Neural progenitor cell (in vitro differentiated cells): ENCODE measurements around the gene CNTNAP2. TPM values are rescaled to one million over a fixed set of nuclear protein-coding genes. Genes with fewer than 3 reads are reported as not detected.

Experiments
- DNase-seq: peaks from one replicate; pipeline ENCODE4 v3.0.0-alpha.2; 2016; ENCODE audit warnings: low spot score
- H2AFZ ChIP-seq: fragments of 200-600 bp; sonication (generic); replicated peaks from 2 replicates; pipeline ENCODE4 v1.6.1; 2016; ENCODE audit warnings: antibody characterized with exemption
- H3F3A ChIP-seq: fragments of 200-600 bp; sonication (generic); 2 replicates; pipeline ENCODE4 v1.6.1; 2016; ENCODE audit warnings: antibody characterized with exemption, low read depth
- H3K27ac ChIP-seq: fragments of 200-600 bp; sonication (generic); 2 replicates; pipeline ENCODE4 v1.5.1; 2016; ENCODE audit warnings: mild to moderate bottlenecking
- H3K27me3 ChIP-seq: fragments of 200-600 bp; sonication (generic); 2 replicates; pipeline ENCODE4 v1.6.1; 2016; ENCODE audit warnings: mild to moderate bottlenecking, moderate library complexity
- H3K36me3 ChIP-seq: fragments of 200-600 bp; sonication (generic); 2 replicates; pipeline ENCODE4 v1.5.1; 2016
- H3K4me1 ChIP-seq: fragments of 200-600 bp; sonication (generic); 2 replicates; pipeline ENCODE4 v1.6.1; 2016; ENCODE audit warnings: mixed run types
- H3K4me2 ChIP-seq: fragments of 200-600 bp; sonication (generic); 2 replicates; pipeline ENCODE4 v1.6.1; 2016
- H3K4me3 ChIP-seq: fragments of 200-600 bp; sonication (generic); 2 replicates; pipeline ENCODE4 v1.5.1; 2016
- H3K79me2 ChIP-seq: fragments of 200-600 bp; sonication (generic); 2 replicates; pipeline ENCODE4 v1.6.1; 2016; ENCODE audit warnings: low read depth
- H3K9ac ChIP-seq: fragments of 200-600 bp; sonication (generic); 2 replicates; pipeline ENCODE4 v1.6.1; 2016
- H3K9me3 ChIP-seq: fragments of 200-600 bp; sonication (generic); 2 replicates; pipeline ENCODE4 v1.5.1; 2016; ENCODE audit warnings: low read depth
- H4K20me1 ChIP-seq: fragments of 200-600 bp; sonication (generic); 2 replicates; pipeline ENCODE4 v1.6.1; 2016; ENCODE audit warnings: low read depth
- H3K27ac Mint-ChIP-seq: 3 replicates; pipeline ENCODE4 v1.8.0; 2021; ENCODE audit warnings: mixed read lengths
- H3K27me3 Mint-ChIP-seq: 2 replicates; pipeline ENCODE4 v1.8.0; 2022; ENCODE audit warnings: low read depth, mild to moderate bottlenecking, inconsistent platforms, moderate library complexity, mixed read lengths; ENCODE audit not compliant: insufficient read depth
- H3K36me3 Mint-ChIP-seq: 3 replicates; pipeline ENCODE4 v1.8.0; 2021; ENCODE audit warnings: mixed read lengths
- H3K4me1 Mint-ChIP-seq: 3 replicates; pipeline ENCODE4 v1.8.0; 2021; ENCODE audit warnings: mixed read lengths
- H3K4me3 Mint-ChIP-seq: 3 replicates; pipeline ENCODE4 v1.8.0; 2021; ENCODE audit warnings: mild to moderate bottlenecking, moderate library complexity, mixed read lengths
- H3K9me3 Mint-ChIP-seq: 3 replicates; pipeline ENCODE4 v1.8.0; 2020; ENCODE audit warnings: mixed read lengths
- EZH2 ChIP-seq: fragments of 200-600 bp; sonication (generic); IDR thresholded peaks from 2 replicates; pipeline ENCODE4 v1.6.1; 2017; ENCODE audit warnings: antibody characterized with exemption, mild to moderate bottlenecking, moderate library complexity
- EZH2phosphoT487 ChIP-seq: fragments of 200-600 bp; sonication (generic); IDR thresholded peaks from 2 replicates; pipeline ENCODE4 v1.6.1; 2017; ENCODE audit warnings: antibody characterized with exemption
- total RNA-seq: library from RNA; depleted of rRNA; stranded (reverse); fragments of >200 nt; gene quantifications from 2 replicates; pipeline ENCODE4 v1.2.3, GENCODE V29; 2015; ENCODE audit warnings: low replicate concordance
- TF ChIP-seq, protein P1 (sequence below): fragments of 200-600 bp; sonication (generic); IDR thresholded peaks from 2 replicates; pipeline ENCODE4 v1.5.1; 2017; ENCODE audit warnings: antibody characterized with exemption, mild to moderate bottlenecking

The CNTNAP2 gene
- total RNA-seq, 1 donor from 2014 or later = 126 TPM

DNA sequence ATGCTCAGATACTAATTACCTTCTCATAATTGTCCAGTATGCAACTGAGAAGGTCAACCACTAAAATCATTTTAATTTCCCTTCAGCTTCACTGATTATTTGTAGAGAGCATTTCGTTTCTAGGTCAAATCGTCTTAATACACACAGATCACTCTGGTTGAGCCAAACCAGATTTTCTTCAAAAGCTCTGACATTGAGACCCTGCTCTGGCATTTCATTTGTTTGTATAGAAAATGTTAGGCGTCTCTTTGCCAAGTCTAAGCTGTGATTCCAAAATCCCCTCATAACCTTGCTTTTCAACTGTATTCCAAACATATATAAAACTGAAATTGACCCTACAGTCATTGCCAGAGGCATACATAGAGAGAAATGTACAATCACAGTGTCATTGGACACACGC lies 520.0 kb downstream of the CNTNAP2 start:
- Histone ChIP-seq H3K9ac (no peak overlapping the region), H3K4me2 (no peak overlapping the region), H2AFZ (no peak overlapping the region), H3K36me3 (no peaks in the 10 kb centered on the region), H3K27me3 (no peaks in the 10 kb centered on the region), H3K4me3 (no peak overlapping the region), H3K79me2 (no peaks in the 10 kb centered on the region), H3K4me1 (peaks cover 15% of the 10 kb centered on the region), H3K27ac (no peak overlapping the region), H3F3A (peaks cover 11% of the 10 kb centered on the region), H3K9me3 (no peaks in the 10 kb centered on the region), H4K20me1 (no peaks in the 10 kb centered on the region)
- TF ChIP-seq EZH2phosphoT487 (no peak), EZH2 (no peak)
- TF ChIP-seq, protein P1, sequence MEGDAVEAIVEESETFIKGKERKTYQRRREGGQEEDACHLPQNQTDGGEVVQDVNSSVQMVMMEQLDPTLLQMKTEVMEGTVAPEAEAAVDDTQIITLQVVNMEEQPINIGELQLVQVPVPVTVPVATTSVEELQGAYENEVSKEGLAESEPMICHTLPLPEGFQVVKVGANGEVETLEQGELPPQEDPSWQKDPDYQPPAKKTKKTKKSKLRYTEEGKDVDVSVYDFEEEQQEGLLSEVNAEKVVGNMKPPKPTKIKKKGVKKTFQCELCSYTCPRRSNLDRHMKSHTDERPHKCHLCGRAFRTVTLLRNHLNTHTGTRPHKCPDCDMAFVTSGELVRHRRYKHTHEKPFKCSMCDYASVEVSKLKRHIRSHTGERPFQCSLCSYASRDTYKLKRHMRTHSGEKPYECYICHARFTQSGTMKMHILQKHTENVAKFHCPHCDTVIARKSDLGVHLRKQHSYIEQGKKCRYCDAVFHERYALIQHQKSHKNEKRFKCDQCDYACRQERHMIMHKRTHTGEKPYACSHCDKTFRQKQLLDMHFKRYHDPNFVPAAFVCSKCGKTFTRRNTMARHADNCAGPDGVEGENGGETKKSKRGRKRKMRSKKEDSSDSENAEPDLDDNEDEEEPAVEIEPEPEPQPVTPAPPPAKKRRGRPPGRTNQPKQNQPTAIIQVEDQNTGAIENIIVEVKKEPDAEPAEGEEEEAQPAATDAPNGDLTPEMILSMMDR = no peak
- no peak for DNase-seq
- H3K4me3 Mint-ChIP-seq = no peak overlapping the region
- no peak overlapping the region for H3K27ac Mint-ChIP-seq
- H3K36me3 Mint-ChIP-seq = no peaks in the 10 kb centered on the region
- H3K9me3 Mint-ChIP-seq = no peaks in the 10 kb centered on the region
- no peaks in the 10 kb centered on the region for H3K27me3 Mint-ChIP-seq
- peaks cover 11% of the 10 kb centered on the region for H3K4me1 Mint-ChIP-seq

- Mint-ChIP-seq H3K27ac (no peak overlapping the region), H3K27me3 (no peaks in the 10 kb centered on the region), H3K36me3 (no peaks in the 10 kb centered on the region), H3K4me3 (no peak overlapping the region), H3K4me1 (peaks cover 11% of the 10 kb centered on the region), H3K9me3 (no peaks in the 10 kb centered on the region)
- Histone ChIP-seq H2AFZ (no peak overlapping the region), H3K79me2 (no peaks in the 10 kb centered on the region), H3K27ac (no peak overlapping the region), H3K4me3 (no peak overlapping the region), H3K36me3 (no peaks in the 10 kb centered on the region), H3F3A (peaks cover 11% of the 10 kb centered on the region), H3K4me2 (no peak overlapping the region), H3K9ac (no peak overlapping the region), H3K27me3 (no peaks in the 10 kb centered on the region), H3K9me3 (no peaks in the 10 kb centered on the region), H3K4me1 (peaks cover 15% of the 10 kb centered on the region), H4K20me1 (no peaks in the 10 kb centered on the region)
- no peak for DNase-seq
- TF ChIP-seq EZH2phosphoT487 (no peak), EZH2 (no peak)
- TF ChIP-seq, protein P1 = no peak
Observed at GRCh38 chr7:146639291-146639690, 522.7 kb downstream of the CNTNAP2 start.

DNA sequence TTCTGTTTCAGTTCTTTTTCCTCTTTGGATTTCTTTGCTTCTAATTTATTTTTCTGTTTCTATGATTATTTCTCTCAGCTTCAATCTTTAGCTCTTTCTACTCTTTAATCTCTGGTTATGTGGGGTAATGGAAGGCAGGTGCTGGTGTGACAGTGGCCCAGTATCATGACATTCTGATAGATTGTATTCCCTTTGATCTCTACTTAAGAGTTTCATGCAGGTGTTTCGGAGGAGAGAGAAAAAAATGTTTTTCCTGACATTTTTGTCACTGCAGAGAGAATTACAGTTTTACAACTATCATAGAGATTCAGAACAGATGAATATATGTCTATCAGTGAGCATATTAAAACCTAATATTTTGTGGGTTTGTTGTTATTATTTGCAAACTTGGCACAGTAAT lies 524.9 kb downstream of the CNTNAP2 start:
- Mint-ChIP-seq H3K4me1 (no peaks in the 10 kb centered on the region), H3K27me3 (no peaks in the 10 kb centered on the region), H3K27ac (no peak overlapping the region), H3K36me3 (no peaks in the 10 kb centered on the region), H3K9me3 (no peaks in the 10 kb centered on the region), H3K4me3 (no peak overlapping the region)
- Histone ChIP-seq H3K36me3 (no peaks in the 10 kb centered on the region), H3K4me3 (no peak overlapping the region), H3K4me1 (no peaks in the 10 kb centered on the region), H3K79me2 (no peaks in the 10 kb centered on the region), H3K9me3 (no peaks in the 10 kb centered on the region), H3K9ac (no peak overlapping the region), H3K4me2 (no peak overlapping the region), H2AFZ (no peak overlapping the region), H3K27ac (no peak overlapping the region), H3F3A (no peaks in the 10 kb centered on the region), H3K27me3 (no peaks in the 10 kb centered on the region), H4K20me1 (no peaks in the 10 kb centered on the region)
- no peak for DNase-seq
- TF ChIP-seq EZH2 = no peak
- TF ChIP-seq EZH2phosphoT487 = no peak
- TF ChIP-seq, protein P1 = no peak
